ENCODE measurements around the gene MKNK2.

GRCh38 chr19:2097886-2098327 is 46.9 kb upstream of the MKNK2 start:
- no peak for TF ChIP-seq EZH2 (IDR thresholded peaks at IDR 0.05; ENCODE audit: borderline replicate concordance, insufficient read depth, low read depth, low read length, poor library complexity, severe bottlenecking)
- TF ChIP-seq, protein P1, sequence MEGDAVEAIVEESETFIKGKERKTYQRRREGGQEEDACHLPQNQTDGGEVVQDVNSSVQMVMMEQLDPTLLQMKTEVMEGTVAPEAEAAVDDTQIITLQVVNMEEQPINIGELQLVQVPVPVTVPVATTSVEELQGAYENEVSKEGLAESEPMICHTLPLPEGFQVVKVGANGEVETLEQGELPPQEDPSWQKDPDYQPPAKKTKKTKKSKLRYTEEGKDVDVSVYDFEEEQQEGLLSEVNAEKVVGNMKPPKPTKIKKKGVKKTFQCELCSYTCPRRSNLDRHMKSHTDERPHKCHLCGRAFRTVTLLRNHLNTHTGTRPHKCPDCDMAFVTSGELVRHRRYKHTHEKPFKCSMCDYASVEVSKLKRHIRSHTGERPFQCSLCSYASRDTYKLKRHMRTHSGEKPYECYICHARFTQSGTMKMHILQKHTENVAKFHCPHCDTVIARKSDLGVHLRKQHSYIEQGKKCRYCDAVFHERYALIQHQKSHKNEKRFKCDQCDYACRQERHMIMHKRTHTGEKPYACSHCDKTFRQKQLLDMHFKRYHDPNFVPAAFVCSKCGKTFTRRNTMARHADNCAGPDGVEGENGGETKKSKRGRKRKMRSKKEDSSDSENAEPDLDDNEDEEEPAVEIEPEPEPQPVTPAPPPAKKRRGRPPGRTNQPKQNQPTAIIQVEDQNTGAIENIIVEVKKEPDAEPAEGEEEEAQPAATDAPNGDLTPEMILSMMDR (IDR thresholded peaks at IDR 0.05), result no peak

Data from B cell (primary cell).